ENCODE measurements around the gene MBIP. TPM values are rescaled to one million over a fixed set of nuclear protein-coding genes. Genes with fewer than 3 reads are reported as not detected.

MBIP gene
- total RNA-seq, 4 donors from 2014 or later: 15.9 to 29.9 (median 18.6) TPM

DNA sequence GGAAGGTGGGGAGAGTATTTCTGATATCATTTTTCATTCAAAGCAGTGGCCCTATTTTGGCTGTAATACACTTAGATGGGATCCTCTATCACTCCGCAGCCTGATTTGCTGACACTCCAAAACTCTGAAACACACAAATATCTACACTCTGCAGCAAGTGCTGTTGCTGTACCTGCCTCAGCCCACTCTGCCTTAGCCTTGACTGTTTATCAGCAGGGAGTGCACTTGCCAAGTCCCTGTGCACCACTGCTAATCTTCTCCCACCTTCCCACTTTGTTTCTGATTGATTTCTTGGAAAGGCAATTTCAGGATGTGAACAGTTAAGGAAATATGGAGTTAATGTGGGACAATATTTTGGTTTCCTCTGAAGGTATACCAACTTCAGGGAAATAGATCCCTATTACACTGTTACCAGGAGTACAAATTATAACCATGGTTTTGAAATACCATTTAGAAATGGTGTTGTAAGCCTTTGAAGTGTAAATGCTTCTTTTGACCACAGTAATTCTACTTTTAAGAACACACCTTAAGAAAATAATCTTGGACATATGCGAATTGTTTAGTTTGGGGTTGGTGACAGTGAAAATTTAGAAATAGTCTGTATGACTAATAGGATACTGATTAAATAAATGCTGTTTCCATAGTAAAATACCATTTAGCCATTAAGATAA lies 59.3 kb downstream of the MBIP start:
- Histone ChIP-seq H3K9me3 (no peaks in the 10 kb centered on the region), H3K36me3 (no peaks in the 10 kb centered on the region), H3K27ac (no peak overlapping the region), H3K27me3 (peaks cover 4% of the 10 kb centered on the region), H3K4me3 (no peak overlapping the region), H3K4me1 (no peaks in the 10 kb centered on the region)
- 63 to 100% methylated on average over 1 to 2 of the region's 2 CpGs for WGBS, 2 donors (ENCODE audit: low coverage in 1 of 2)
- ATAC-seq: no peak
- TF ChIP-seq POLR2A (IDR thresholded peaks at IDR 0.05): no peak
- TF ChIP-seq POLR2AphosphoS5 (IDR thresholded peaks at IDR 0.05): no peak
- TF ChIP-seq, protein P1, sequence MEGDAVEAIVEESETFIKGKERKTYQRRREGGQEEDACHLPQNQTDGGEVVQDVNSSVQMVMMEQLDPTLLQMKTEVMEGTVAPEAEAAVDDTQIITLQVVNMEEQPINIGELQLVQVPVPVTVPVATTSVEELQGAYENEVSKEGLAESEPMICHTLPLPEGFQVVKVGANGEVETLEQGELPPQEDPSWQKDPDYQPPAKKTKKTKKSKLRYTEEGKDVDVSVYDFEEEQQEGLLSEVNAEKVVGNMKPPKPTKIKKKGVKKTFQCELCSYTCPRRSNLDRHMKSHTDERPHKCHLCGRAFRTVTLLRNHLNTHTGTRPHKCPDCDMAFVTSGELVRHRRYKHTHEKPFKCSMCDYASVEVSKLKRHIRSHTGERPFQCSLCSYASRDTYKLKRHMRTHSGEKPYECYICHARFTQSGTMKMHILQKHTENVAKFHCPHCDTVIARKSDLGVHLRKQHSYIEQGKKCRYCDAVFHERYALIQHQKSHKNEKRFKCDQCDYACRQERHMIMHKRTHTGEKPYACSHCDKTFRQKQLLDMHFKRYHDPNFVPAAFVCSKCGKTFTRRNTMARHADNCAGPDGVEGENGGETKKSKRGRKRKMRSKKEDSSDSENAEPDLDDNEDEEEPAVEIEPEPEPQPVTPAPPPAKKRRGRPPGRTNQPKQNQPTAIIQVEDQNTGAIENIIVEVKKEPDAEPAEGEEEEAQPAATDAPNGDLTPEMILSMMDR (IDR thresholded peaks at IDR 0.05): no peak
- TF ChIP-seq EP300 (IDR thresholded peaks at IDR 0.05): no peak

DNA sequence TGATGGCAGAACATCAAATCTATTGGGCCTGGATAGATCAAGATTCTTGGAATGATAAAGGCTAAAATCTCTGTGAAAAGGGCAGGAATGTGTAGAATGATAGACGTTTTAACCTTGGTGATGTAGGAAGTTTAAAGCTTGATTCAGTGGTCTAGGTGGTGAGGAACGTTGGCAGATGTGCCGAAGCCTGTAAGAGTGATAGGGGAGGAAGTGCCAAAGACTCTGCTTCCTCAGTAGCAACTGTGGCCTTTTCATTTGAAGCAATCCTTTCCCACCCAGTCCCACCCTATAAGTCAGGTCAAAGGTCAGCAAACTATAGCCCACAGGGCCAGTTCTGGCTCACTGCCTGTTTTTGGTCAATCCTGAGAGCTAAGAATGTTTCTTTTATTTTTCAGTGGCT lies 62.2 kb downstream of the MBIP start:
- no peaks in the 10 kb centered on the region for H3K9me3 ChIP-seq
- no peak overlapping the region for H3K4me3 ChIP-seq
- H3K4me1 ChIP-seq: no peaks in the 10 kb centered on the region
- no peak overlapping the region for H3K27ac ChIP-seq
- WGBS, 2 donors (ENCODE audit: low coverage in 1 of 2): 45% methylated on average over 2 to 3 of the region's 3 CpGs
- H3K36me3 ChIP-seq: no peaks in the 10 kb centered on the region
- no peak for ATAC-seq
- TF ChIP-seq POLR2A (IDR thresholded peaks at IDR 0.05) (no peak), EP300 (IDR thresholded peaks at IDR 0.05) (no peak), POLR2AphosphoS5 (IDR thresholded peaks at IDR 0.05) (no peak)
- TF ChIP-seq, protein P1 (IDR thresholded peaks at IDR 0.05): no peak
- peaks cover 4% of the 10 kb centered on the region for H3K27me3 ChIP-seq

DNA sequence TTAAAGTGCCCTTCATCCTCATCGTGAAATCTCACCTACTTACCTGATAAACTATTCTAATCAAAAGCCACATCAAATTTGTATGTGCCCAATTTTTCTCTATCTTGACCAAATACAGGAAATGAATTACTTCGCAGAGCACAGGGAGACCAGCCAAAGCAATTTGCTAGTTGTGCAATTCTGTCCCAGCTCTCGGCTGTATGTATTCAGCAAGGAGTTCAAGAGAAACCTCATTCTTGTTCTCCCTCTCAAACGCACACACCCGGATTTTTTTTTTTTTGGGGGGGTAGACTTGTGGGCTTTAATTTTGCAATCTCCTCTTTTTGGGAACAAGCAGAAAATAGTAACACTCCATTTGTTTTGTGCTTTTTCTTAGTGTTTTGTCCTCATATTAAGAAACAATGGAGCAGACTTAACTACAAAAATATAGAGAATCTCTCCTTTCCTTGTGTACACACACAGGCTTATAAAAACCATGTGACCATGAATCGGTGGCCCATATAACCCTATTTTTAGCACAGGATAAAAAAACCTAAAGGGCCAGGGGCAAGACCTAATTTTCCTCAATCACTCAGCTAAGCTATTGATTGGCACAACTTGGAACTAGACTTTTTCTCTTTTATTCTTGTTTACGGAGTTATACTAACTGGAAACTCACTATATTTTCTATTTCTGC lies 64.2 kb downstream of the MBIP start:
- peak; percentile 76 for ATAC-seq
- 25 to 39% methylated on average over 6 to 7 of the region's 7 CpGs for WGBS, 2 donors (ENCODE audit: low coverage in 1 of 2)
- Histone ChIP-seq H3K27me3 (peaks cover 4% of the 10 kb centered on the region), H3K9me3 (no peaks in the 10 kb centered on the region), H3K4me3 (no peak overlapping the region), H3K4me1 (no peaks in the 10 kb centered on the region), H3K27ac (no peak overlapping the region), H3K36me3 (no peaks in the 10 kb centered on the region)
- TF ChIP-seq POLR2A (IDR thresholded peaks at IDR 0.05): no peak

DNA sequence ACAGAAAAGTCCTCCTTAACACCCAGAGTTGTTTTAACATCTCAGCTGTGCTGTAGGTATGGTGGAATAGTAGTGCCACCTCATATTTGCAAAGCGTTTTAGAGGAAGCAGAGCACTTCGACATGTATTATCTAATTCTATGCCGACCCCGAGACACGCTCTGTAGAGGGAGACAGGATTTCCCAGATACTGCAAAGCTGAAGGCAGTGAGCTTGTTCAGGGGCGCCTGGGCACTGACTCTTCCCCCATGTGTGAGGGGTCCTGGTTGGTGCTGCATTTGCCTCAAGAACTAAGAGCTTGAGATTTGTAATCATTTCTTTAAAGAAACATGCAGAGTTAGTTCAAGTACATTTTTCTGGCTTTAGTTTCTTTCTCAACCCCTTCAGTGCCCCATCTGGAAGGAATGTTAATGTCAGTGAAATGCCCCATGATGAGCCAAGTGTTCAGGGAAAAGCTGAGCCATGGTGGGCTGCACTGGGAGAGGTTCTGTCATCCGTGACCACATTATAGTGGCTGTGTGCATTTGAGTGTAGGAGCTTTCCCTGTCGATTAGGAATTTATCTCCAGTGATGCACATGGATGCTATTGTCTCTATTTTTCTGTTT lies 66.3 kb downstream of the MBIP start:
- H3K9me3 ChIP-seq: peaks cover 0 to 7% (median 0%) of the 10 kb centered on the region in 3 donors
- no peaks in the 10 kb centered on the region for H3K36me3 ChIP-seq
- H3K4me3 ChIP-seq: no peak overlapping the region
- TF ChIP-seq EP300 (IDR thresholded peaks at IDR 0.05): no peak
- TF ChIP-seq, protein P1 (IDR thresholded peaks at IDR 0.05): no peak
- no peak for TF ChIP-seq POLR2A (IDR thresholded peaks at IDR 0.05)
- no peak for TF ChIP-seq POLR2AphosphoS5 (IDR thresholded peaks at IDR 0.05)
- H3K4me1 ChIP-seq: no peaks in the 10 kb centered on the region
- H3K27ac ChIP-seq: no peak overlapping the region
- WGBS, 2 donors (ENCODE audit: low coverage in 1 of 2): 59 to 68% methylated on average over 7 to 8 of the region's 8 CpGs
- no peak for ATAC-seq
- no peaks in the 10 kb centered on the region for H3K27me3 ChIP-seq

Other genes starting within 250 kb of the MBIP start
- not detected for gene PTCSC3, start 143.9 kb downstream of the MBIP start, total RNA-seq
- gene NKX2-1, start 199.6 kb upstream of the MBIP start, total RNA-seq: not detected

All from gastroesophageal sphincter (tissue), 4 donors.